ENCODE data around the gene ESPN.

- TF ChIP-seq CTCF (IDR thresholded peaks at IDR 0.05), result no peak
- TF ChIP-seq POLR2A (IDR thresholded peaks at IDR 0.05), result no peak
These were observed 52.7 kb downstream of the ESPN start for GRCh38 chr1:6477039-6477820.

Measured in esophagus squamous epithelium (tissue), 4 donors.